Measurements from ENCODE around the gene SMIM24. TPM values are rescaled to one million over a fixed set of nuclear protein-coding genes. Genes with fewer than 3 reads are reported as not detected.

The SMIM24 gene
- total RNA-seq, 1 donor from 2014 or later: 1.3 TPM

GRCh38 chr19:3497757-3498520, 17.6 kb upstream of the SMIM24 start:
- Mint-ChIP-seq H3K4me1 (ENCODE audit: low read depth) (peaks cover 8% of the 10 kb centered on the region), H3K9me3 (ENCODE audit: low read depth) (no peaks in the 10 kb centered on the region), H3K27me3 (no peaks in the 10 kb centered on the region), H3K36me3 (ENCODE audit: insufficient read depth) (peaks cover 7% of the 10 kb centered on the region), H3K4me3 (ENCODE audit: low read depth) (no peak overlapping the region), H3K27ac (peak overlapping the region; percentile 78)
- no peak for DNase-seq (ENCODE audit: low spot score, unreplicated experiment)
- no peak for TF ChIP-seq CTCF (IDR thresholded peaks at IDR 0.05; ENCODE audit: unreplicated experiment)

- Mint-ChIP-seq H3K27ac (no peak overlapping the region), H3K36me3 (ENCODE audit: insufficient read depth) (peaks cover 9% of the 10 kb centered on the region), H3K4me3 (ENCODE audit: low read depth) (no peak overlapping the region), H3K27me3 (no peaks in the 10 kb centered on the region), H3K4me1 (ENCODE audit: low read depth) (peaks cover 8% of the 10 kb centered on the region), H3K9me3 (ENCODE audit: low read depth) (no peaks in the 10 kb centered on the region)
- no peak for DNase-seq (ENCODE audit: low spot score, unreplicated experiment)
- TF ChIP-seq CTCF (IDR thresholded peaks at IDR 0.05; ENCODE audit: unreplicated experiment): no peak
These were observed 16.3 kb upstream of the SMIM24 start for GRCh38 chr19:3496392-3497273.

GRCh38 chr19:3494559-3494958, 14.2 kb upstream of the SMIM24 start:
- no peak for TF ChIP-seq CTCF (IDR thresholded peaks at IDR 0.05; ENCODE audit: unreplicated experiment)
- DNase-seq (ENCODE audit: low spot score, unreplicated experiment): no peak
- no peak overlapping the region for H3K27ac Mint-ChIP-seq
- peaks cover 9% of the 10 kb centered on the region for H3K36me3 Mint-ChIP-seq (ENCODE audit: insufficient read depth)
- H3K4me3 Mint-ChIP-seq (ENCODE audit: low read depth): no peak overlapping the region
- peaks cover 3% of the 10 kb centered on the region for H3K4me1 Mint-ChIP-seq (ENCODE audit: low read depth)
- no peaks in the 10 kb centered on the region for H3K9me3 Mint-ChIP-seq (ENCODE audit: low read depth)
- H3K27me3 Mint-ChIP-seq: no peaks in the 10 kb centered on the region

- no peak for DNase-seq (ENCODE audit: low spot score, unreplicated experiment)
- H3K9me3 Mint-ChIP-seq (ENCODE audit: low read depth): no peaks in the 10 kb centered on the region
- H3K36me3 Mint-ChIP-seq (ENCODE audit: insufficient read depth): peaks cover 9% of the 10 kb centered on the region
- no peaks in the 10 kb centered on the region for H3K27me3 Mint-ChIP-seq
- no peak overlapping the region for H3K4me3 Mint-ChIP-seq (ENCODE audit: low read depth)
- no peak overlapping the region for H3K27ac Mint-ChIP-seq
- TF ChIP-seq CTCF (IDR thresholded peaks at IDR 0.05; ENCODE audit: unreplicated experiment): no peak
- H3K4me1 Mint-ChIP-seq (ENCODE audit: low read depth): peaks cover 1% of the 10 kb centered on the region
These were observed 13.7 kb upstream of the SMIM24 start for GRCh38 chr19:3494051-3494450.

GRCh38 chr19:3493651-3494050, 13.3 kb upstream of the SMIM24 start:
- H3K4me1 Mint-ChIP-seq (ENCODE audit: low read depth): no peaks in the 10 kb centered on the region
- H3K9me3 Mint-ChIP-seq (ENCODE audit: low read depth): no peaks in the 10 kb centered on the region
- peaks cover 9% of the 10 kb centered on the region for H3K36me3 Mint-ChIP-seq (ENCODE audit: insufficient read depth)
- no peak for TF ChIP-seq CTCF (IDR thresholded peaks at IDR 0.05; ENCODE audit: unreplicated experiment)
- H3K27me3 Mint-ChIP-seq: no peaks in the 10 kb centered on the region
- no peak for DNase-seq (ENCODE audit: low spot score, unreplicated experiment)
- H3K4me3 Mint-ChIP-seq (ENCODE audit: low read depth): no peak overlapping the region
- H3K27ac Mint-ChIP-seq: no peak overlapping the region
